ENCODE results near the gene MAP6.

DNA sequence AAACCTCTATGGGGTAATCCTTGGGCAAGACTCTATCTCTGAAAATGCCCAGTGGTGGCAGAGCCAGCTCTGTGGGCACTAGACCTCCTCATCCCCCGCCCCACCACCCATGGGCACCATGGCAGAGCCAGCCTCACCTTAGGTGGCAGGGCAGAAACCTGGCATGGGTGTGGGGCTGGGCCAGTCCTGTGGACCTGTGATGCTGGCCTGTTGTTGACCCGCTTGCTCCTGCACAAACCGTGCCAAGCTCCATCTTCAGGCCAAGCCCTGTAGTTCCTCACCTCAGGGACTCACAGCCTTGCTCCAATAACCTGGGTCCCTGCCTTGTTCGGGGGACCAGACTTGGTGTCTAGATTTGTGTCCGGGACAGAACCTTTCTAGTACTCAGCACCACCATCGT is 115.7 kb downstream of the MAP6 start:
- TF ChIP-seq, protein P1, sequence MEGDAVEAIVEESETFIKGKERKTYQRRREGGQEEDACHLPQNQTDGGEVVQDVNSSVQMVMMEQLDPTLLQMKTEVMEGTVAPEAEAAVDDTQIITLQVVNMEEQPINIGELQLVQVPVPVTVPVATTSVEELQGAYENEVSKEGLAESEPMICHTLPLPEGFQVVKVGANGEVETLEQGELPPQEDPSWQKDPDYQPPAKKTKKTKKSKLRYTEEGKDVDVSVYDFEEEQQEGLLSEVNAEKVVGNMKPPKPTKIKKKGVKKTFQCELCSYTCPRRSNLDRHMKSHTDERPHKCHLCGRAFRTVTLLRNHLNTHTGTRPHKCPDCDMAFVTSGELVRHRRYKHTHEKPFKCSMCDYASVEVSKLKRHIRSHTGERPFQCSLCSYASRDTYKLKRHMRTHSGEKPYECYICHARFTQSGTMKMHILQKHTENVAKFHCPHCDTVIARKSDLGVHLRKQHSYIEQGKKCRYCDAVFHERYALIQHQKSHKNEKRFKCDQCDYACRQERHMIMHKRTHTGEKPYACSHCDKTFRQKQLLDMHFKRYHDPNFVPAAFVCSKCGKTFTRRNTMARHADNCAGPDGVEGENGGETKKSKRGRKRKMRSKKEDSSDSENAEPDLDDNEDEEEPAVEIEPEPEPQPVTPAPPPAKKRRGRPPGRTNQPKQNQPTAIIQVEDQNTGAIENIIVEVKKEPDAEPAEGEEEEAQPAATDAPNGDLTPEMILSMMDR (conservative IDR thresholded peaks at IDR 0.05; ENCODE audit: low read depth in 2 of 2), result 0 out of 4 replicates have a peak, but pooled peaks of 1 of the 2 experiments have one; percentile 1
- TF ChIP-seq POLR2AphosphoS5 (IDR thresholded peaks at IDR 0.05; ENCODE audit: low read depth) (no peak), JUNB (IDR thresholded peaks at IDR 0.05; ENCODE audit: unreplicated experiment) (no peak), EZH2 (IDR thresholded peaks at IDR 0.05; ENCODE audit: low read depth, unreplicated experiment) (no peak), EZH2phosphoT487 (IDR thresholded peaks at IDR 0.05; ENCODE audit: unreplicated experiment) (no peak), ZNF114 (CRISPR knock-in tag; IDR thresholded peaks at IDR 0.05) (no peak), NANOG (IDR thresholded peaks at IDR 0.05; ENCODE audit: borderline replicate concordance) (no peak), CREB1 (CRISPR knock-in tag; IDR thresholded peaks at IDR 0.05; ENCODE audit: low read depth) (no peak), STAT1 (IDR thresholded peaks at IDR 0.05; ENCODE audit: unreplicated experiment) (no peak), ZNF331 (CRISPR knock-in tag; IDR thresholded peaks at IDR 0.05; ENCODE audit: low read depth) (no peak)
- TF ChIP-seq, protein P2, sequence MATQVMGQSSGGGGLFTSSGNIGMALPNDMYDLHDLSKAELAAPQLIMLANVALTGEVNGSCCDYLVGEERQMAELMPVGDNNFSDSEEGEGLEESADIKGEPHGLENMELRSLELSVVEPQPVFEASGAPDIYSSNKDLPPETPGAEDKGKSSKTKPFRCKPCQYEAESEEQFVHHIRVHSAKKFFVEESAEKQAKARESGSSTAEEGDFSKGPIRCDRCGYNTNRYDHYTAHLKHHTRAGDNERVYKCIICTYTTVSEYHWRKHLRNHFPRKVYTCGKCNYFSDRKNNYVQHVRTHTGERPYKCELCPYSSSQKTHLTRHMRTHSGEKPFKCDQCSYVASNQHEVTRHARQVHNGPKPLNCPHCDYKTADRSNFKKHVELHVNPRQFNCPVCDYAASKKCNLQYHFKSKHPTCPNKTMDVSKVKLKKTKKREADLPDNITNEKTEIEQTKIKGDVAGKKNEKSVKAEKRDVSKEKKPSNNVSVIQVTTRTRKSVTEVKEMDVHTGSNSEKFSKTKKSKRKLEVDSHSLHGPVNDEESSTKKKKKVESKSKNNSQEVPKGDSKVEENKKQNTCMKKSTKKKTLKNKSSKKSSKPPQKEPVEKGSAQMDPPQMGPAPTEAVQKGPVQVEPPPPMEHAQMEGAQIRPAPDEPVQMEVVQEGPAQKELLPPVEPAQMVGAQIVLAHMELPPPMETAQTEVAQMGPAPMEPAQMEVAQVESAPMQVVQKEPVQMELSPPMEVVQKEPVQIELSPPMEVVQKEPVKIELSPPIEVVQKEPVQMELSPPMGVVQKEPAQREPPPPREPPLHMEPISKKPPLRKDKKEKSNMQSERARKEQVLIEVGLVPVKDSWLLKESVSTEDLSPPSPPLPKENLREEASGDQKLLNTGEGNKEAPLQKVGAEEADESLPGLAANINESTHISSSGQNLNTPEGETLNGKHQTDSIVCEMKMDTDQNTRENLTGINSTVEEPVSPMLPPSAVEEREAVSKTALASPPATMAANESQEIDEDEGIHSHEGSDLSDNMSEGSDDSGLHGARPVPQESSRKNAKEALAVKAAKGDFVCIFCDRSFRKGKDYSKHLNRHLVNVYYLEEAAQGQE (IDR thresholded peaks at IDR 0.05; ENCODE audit: unreplicated experiment), result no peak
- TF ChIP-seq, protein P3, sequence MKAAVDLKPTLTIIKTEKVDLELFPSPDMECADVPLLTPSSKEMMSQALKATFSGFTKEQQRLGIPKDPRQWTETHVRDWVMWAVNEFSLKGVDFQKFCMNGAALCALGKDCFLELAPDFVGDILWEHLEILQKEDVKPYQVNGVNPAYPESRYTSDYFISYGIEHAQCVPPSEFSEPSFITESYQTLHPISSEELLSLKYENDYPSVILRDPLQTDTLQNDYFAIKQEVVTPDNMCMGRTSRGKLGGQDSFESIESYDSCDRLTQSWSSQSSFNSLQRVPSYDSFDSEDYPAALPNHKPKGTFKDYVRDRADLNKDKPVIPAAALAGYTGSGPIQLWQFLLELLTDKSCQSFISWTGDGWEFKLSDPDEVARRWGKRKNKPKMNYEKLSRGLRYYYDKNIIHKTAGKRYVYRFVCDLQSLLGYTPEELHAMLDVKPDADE (IDR thresholded peaks at IDR 0.05), result no peak
- TF ChIP-seq, protein P4, sequence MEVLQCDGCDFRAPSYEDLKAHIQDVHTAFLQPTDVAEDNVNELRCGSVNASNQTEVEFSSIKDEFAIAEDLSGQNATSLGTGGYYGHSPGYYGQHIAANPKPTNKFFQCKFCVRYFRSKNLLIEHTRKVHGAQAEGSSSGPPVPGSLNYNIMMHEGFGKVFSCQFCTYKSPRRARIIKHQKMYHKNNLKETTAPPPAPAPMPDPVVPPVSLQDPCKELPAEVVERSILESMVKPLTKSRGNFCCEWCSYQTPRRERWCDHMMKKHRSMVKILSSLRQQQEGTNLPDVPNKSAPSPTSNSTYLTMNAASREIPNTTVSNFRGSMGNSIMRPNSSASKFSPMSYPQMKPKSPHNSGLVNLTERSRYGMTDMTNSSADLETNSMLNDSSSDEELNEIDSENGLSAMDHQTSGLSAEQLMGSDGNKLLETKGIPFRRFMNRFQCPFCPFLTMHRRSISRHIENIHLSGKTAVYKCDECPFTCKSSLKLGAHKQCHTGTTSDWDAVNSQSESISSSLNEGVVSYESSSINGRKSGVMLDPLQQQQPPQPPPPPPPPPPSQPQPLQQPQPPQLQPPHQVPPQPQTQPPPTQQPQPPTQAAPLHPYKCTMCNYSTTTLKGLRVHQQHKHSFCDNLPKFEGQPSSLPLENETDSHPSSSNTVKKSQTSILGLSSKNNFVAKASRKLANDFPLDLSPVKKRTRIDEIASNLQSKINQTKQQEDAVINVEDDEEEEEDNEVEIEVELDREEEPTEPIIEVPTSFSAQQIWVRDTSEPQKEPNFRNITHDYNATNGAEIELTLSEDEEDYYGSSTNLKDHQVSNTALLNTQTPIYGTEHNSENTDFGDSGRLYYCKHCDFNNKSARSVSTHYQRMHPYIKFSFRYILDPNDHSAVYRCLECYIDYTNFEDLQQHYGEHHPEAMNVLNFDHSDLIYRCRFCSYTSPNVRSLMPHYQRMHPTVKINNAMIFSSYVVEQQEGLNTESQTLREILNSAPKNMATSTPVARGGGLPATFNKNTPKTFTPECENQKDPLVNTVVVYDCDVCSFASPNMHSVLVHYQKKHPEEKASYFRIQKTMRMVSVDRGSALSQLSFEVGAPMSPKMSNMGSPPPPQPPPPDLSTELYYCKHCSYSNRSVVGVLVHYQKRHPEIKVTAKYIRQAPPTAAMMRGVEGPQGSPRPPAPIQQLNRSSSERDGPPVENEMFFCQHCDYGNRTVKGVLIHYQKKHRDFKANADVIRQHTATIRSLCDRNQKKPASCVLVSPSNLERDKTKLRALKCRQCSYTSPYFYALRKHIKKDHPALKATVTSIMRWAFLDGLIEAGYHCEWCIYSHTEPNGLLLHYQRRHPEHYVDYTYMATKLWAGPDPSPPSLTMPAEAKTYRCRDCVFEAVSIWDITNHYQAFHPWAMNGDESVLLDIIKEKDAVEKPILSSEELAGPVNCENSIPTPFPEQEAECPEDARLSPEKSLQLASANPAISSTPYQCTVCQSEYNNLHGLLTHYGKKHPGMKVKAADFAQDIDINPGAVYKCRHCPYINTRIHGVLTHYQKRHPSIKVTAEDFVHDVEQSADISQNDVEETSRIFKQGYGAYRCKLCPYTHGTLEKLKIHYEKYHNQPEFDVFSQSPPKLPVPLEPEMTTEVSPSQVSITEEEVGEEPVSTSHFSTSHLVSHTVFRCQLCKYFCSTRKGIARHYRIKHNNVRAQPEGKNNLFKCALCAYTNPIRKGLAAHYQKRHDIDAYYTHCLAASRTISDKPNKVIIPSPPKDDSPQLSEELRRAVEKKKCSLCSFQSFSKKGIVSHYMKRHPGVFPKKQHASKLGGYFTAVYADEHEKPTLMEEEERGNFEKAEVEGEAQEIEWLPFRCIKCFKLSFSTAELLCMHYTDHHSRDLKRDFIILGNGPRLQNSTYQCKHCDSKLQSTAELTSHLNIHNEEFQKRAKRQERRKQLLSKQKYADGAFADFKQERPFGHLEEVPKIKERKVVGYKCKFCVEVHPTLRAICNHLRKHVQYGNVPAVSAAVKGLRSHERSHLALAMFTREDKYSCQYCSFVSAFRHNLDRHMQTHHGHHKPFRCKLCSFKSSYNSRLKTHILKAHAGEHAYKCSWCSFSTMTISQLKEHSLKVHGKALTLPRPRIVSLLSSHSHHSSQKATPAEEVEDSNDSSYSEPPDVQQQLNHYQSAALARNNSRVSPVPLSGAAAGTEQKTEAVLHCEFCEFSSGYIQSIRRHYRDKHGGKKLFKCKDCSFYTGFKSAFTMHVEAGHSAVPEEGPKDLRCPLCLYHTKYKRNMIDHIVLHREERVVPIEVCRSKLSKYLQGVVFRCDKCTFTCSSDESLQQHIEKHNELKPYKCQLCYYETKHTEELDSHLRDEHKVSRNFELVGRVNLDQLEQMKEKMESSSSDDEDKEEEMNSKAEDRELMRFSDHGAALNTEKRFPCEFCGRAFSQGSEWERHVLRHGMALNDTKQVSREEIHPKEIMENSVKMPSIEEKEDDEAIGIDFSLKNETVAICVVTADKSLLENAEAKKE (CRISPR knock-in tag; IDR thresholded peaks at IDR 0.05), result no peak
